MM.1S (cell line): Measurements from ENCODE around the gene RBFOX2.

Experiments
- DNase-seq: peaks from one replicate; pipeline ENCODE4 v3.0.0-alpha.2; 2015
- H2AFZ ChIP-seq: fragments of 300-600 bp; sonication (generic); 2 replicates; pipeline ENCODE4 v1.6.0; 2016; ENCODE audit warnings: antibody characterized with exemption, low read length
- H3F3A ChIP-seq: fragments of 300-600 bp; sonication (generic); 2 replicates; pipeline ENCODE4 v1.6.1; 2016; ENCODE audit warnings: mild to moderate bottlenecking, antibody characterized with exemption, low read length, moderate library complexity, mixed read lengths; ENCODE audit not compliant: insufficient read depth
- H3K27ac ChIP-seq: fragments of 300-600 bp; sonication (generic); 2 replicates; pipeline ENCODE4 v1.5.1; 2016; ENCODE audit warnings: mild to moderate bottlenecking, low read length
- H3K27me3 ChIP-seq: fragments of 300-600 bp; sonication (generic); replicated peaks from 2 replicates; pipeline ENCODE4 v1.6.0; 2016; ENCODE audit warnings: low read length; ENCODE audit not compliant: insufficient read depth
- H3K36me3 ChIP-seq: fragments of 300-600 bp; sonication (generic); replicated peaks from 2 replicates; pipeline ENCODE4 v1.6.1; 2016; ENCODE audit warnings: mild to moderate bottlenecking, low read length, mixed read lengths; ENCODE audit not compliant: insufficient read depth
- H3K4me1 ChIP-seq: fragments of 300-600 bp; sonication (generic); 2 replicates; pipeline ENCODE4 v1.6.1; 2016; ENCODE audit warnings: low read length, mixed read lengths
- H3K4me2 ChIP-seq: fragments of 300-600 bp; sonication (generic); 2 replicates; pipeline ENCODE4 v1.6.0; 2016; ENCODE audit warnings: low read depth, low read length
- H3K4me3 ChIP-seq: fragments of 300-600 bp; sonication (generic); 2 replicates; pipeline ENCODE4 v1.5.1; 2016; ENCODE audit warnings: low read length, mixed read lengths
- H3K79me2 ChIP-seq: fragments of 300-600 bp; sonication (generic); 2 replicates; pipeline ENCODE4 v1.6.1; 2016; ENCODE audit warnings: mixed run types, low read length, mixed read lengths
- H3K9ac ChIP-seq: fragments of 300-600 bp; sonication (generic); 2 replicates; pipeline ENCODE4 v1.6.1; 2016; ENCODE audit warnings: low read length, mixed read lengths
- H3K9me2 ChIP-seq: fragments of 300-600 bp; sonication (generic); replicated peaks from 2 replicates; pipeline ENCODE4 v1.6.1; 2016; ENCODE audit warnings: mild to moderate bottlenecking, low read length, mixed read lengths; ENCODE audit not compliant: insufficient read depth
- H3K9me3 ChIP-seq: fragments of 300-600 bp; sonication (generic); replicated peaks from 2 replicates; pipeline ENCODE4 v1.6.1; 2016; ENCODE audit warnings: mild to moderate bottlenecking, low read length, mixed read lengths; ENCODE audit not compliant: insufficient read depth
- H4K20me1 ChIP-seq: fragments of 300-600 bp; sonication (generic); 2 replicates; pipeline ENCODE4 v1.6.1; 2016; ENCODE audit warnings: mild to moderate bottlenecking, low read length, moderate library complexity, mixed read lengths; ENCODE audit not compliant: insufficient read depth
- EZH2 ChIP-seq: fragments of 300-600 bp; sonication (generic); optimal IDR thresholded peaks from 2 replicates; pipeline ENCODE3; 2017; ENCODE audit warnings: low read depth, mild to moderate bottlenecking, antibody characterized with exemption, low read length, mixed read lengths
- EZH2phosphoT487 ChIP-seq: fragments of 300-600 bp; sonication (generic); IDR thresholded peaks from 2 replicates; pipeline ENCODE4 v1.6.1; 2018; ENCODE audit warnings: antibody characterized with exemption, low read length
- TF ChIP-seq, protein P1 (sequence below): fragments of 300-600 bp; sonication (generic); IDR thresholded peaks from 2 replicates; pipeline ENCODE4 v1.5.1; 2016; ENCODE audit warnings: antibody characterized with exemption, low read length, mixed read lengths

Gene RBFOX2

DNA sequence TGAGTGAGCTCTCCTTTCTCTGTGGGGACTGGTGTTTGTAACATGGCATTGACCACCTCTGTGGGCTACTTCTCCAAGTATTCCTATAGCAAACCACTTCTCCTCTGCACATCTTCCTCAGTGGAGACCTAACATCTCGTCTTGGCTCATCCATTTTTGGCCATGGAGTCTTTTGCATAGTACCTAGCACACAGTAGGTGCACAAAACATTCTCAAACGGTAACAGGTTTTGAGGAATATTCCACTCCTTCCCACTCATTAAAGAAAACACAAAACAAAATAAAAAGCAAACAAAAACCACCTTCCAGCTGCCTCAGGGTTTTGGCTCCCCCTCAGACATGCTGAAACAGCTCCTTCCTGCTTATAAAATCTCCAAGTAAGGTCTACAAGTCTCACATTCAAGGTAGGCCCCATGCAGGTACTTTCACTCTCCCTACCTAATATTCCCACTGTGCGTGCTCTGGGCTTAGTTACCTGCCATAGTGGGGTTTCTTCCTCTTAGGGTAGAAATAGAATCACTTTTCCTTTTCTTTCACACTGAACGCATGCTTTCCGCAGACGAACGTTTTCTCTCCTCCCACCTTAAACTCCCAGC, 132.4 kb downstream of the RBFOX2 start:
- H4K20me1 ChIP-seq = no peaks in the 10 kb centered on the region
- no peak overlapping the region for H3K9ac ChIP-seq
- H2AFZ ChIP-seq = no peak overlapping the region
- H3K79me2 ChIP-seq = no peaks in the 10 kb centered on the region
- H3K36me3 ChIP-seq = no peaks in the 10 kb centered on the region
- TF ChIP-seq, protein P1, sequence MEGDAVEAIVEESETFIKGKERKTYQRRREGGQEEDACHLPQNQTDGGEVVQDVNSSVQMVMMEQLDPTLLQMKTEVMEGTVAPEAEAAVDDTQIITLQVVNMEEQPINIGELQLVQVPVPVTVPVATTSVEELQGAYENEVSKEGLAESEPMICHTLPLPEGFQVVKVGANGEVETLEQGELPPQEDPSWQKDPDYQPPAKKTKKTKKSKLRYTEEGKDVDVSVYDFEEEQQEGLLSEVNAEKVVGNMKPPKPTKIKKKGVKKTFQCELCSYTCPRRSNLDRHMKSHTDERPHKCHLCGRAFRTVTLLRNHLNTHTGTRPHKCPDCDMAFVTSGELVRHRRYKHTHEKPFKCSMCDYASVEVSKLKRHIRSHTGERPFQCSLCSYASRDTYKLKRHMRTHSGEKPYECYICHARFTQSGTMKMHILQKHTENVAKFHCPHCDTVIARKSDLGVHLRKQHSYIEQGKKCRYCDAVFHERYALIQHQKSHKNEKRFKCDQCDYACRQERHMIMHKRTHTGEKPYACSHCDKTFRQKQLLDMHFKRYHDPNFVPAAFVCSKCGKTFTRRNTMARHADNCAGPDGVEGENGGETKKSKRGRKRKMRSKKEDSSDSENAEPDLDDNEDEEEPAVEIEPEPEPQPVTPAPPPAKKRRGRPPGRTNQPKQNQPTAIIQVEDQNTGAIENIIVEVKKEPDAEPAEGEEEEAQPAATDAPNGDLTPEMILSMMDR = no peak
- TF ChIP-seq EZH2 (no peak), EZH2phosphoT487 (no peak)
- H3K4me1 ChIP-seq = peaks cover 12% of the 10 kb centered on the region
- peak overlapping the region; percentile 46 for H3K4me2 ChIP-seq
- H3K27ac ChIP-seq = peak overlapping the region; percentile 9; the same call in 1 of the 2 replicates
- no peak overlapping the region for H3K4me3 ChIP-seq
- H3F3A ChIP-seq = peaks cover 11% of the 10 kb centered on the region
- H3K9me3 ChIP-seq = no peaks in the 10 kb centered on the region
- H3K9me2 ChIP-seq = no peaks in the 10 kb centered on the region
- peak; percentile 44 for DNase-seq
- H3K27me3 ChIP-seq = no peaks in the 10 kb centered on the region

DNA sequence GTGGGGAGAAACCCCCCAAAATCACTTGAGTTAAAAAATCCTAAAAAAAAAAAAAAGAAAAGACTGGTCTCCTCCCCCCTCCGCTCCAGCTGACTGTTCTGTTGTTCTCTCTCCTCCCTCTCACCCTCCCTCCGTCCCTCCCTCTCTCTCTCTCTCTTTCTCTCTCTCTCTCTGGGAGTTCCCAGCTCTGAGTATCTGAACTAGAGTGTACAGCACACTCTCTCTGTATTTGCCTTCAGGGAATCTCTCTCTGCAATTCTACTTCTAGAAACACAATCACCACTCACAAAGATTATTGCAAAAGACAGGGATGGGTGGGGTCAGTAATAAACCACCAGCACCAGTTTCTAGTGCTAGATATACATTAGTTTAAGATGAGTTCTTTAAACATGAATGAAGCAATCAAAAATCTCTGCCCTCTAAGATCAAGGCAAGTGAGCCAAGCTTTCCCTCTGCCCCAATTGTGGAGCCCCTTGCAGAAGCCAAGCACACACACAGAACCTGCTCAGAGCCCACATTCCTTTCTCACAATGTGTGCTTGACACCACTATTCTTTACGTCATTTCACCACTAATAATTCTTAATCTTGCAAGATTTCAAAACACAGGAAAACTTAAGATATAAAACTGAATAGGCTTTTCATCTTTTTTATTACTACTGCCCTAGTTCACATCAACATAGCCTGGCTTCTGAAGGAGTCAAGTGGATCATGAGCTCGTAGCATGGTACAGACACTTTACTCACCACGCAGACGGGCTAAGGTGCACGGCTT, 133.5 kb downstream of the RBFOX2 start:
- H3K36me3 ChIP-seq = no peaks in the 10 kb centered on the region
- H3K9me2 ChIP-seq = no peaks in the 10 kb centered on the region
- DNase-seq = no peak
- no peak overlapping the region for H2AFZ ChIP-seq
- no peak overlapping the region for H3K9ac ChIP-seq
- H3F3A ChIP-seq = peaks cover 11% of the 10 kb centered on the region
- no peaks in the 10 kb centered on the region for H3K79me2 ChIP-seq
- TF ChIP-seq, protein P1 = no peak
- TF ChIP-seq EZH2 (no peak), EZH2phosphoT487 (no peak)
- H3K27me3 ChIP-seq = no peaks in the 10 kb centered on the region
- no peak overlapping the region for H3K27ac ChIP-seq
- H3K4me3 ChIP-seq = no peak overlapping the region
- H3K4me1 ChIP-seq = peaks cover 12% of the 10 kb centered on the region
- no peak overlapping the region for H3K4me2 ChIP-seq
- no peaks in the 10 kb centered on the region for H3K9me3 ChIP-seq
- H4K20me1 ChIP-seq = no peaks in the 10 kb centered on the region

DNA sequence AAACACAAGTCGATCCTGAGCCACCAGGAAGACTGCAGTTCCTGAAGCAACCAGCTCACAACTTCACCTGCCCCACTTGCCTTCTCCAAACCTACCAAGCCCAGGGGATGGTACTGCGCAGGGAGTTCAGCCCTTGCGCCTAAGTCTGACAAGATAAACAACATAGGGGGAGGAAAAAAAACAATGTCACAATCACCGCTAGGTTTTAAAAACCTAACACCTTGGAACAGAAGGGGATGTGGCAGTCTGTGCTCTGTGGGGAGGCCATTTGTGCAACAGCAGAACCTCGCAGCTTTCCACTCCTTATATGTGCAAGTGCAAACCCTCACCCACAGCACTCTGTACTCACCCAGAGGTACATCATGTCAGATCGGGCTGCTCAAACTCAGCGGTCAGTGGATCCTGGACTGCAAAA, 134.2 kb downstream of the RBFOX2 start:
- H3K9me2 ChIP-seq = no peaks in the 10 kb centered on the region
- no peak overlapping the region for H2AFZ ChIP-seq
- H3K9me3 ChIP-seq = no peaks in the 10 kb centered on the region
- no peaks in the 10 kb centered on the region for H3K36me3 ChIP-seq
- peaks cover 11% of the 10 kb centered on the region for H3F3A ChIP-seq
- H3K4me2 ChIP-seq = no peak overlapping the region
- no peak overlapping the region for H3K9ac ChIP-seq
- DNase-seq = no peak
- H3K79me2 ChIP-seq = no peaks in the 10 kb centered on the region
- H3K27me3 ChIP-seq = no peaks in the 10 kb centered on the region
- no peaks in the 10 kb centered on the region for H4K20me1 ChIP-seq
- TF ChIP-seq, protein P1 = no peak
- TF ChIP-seq EZH2 (no peak), EZH2phosphoT487 (no peak)
- H3K4me3 ChIP-seq = no peak overlapping the region
- peaks cover 12% of the 10 kb centered on the region for H3K4me1 ChIP-seq
- no peak overlapping the region for H3K27ac ChIP-seq
